Lower leg skin (tissue), 4 donors: ENCODE results near the gene STUM. TPM values are rescaled to one million over a fixed set of nuclear protein-coding genes. Genes with fewer than 3 reads are reported as not detected.
A peak's percentile ranks its signal among the peaks of the same experiment; 100 is the strongest.

Source experiments
- DNase-seq, 2 donors: peaks; one replicate each; pipeline ENCODE4 v3.0.0-alpha.2; 2019; ENCODE audit warnings: low spot score in 2 of 2
- H3K4me3 ChIP-seq: fragments of 200-600 bp; sonication (generic); 2 replicates; pipeline ENCODE4 v1.5.1; 2017; ENCODE audit warnings: mild to moderate bottlenecking, low read depth; ENCODE audit not compliant: poor library complexity, severe bottlenecking
- CTCF ChIP-seq, 3 donors: fragments of 450-650 bp; IDR thresholded peaks; one replicate each; pipeline ENCODE4 v1.5.1; 2016; ENCODE audit warnings: antibody characterized with exemption in 3 of 3, mild to moderate bottlenecking in 3 of 3, moderate library complexity in 2 of 3
- POLR2A ChIP-seq, 2 donors: fragments of 450-650 bp; IDR thresholded peaks; one replicate each; pipeline ENCODE4 v1.6.1; 2016 to 2017; ENCODE audit warnings: antibody characterized with exemption in 2 of 2, mild to moderate bottlenecking in 1 of 2, moderate library complexity in 1 of 2
- WGBS, 2 donors: methylation state at CpG; one replicate each; pipeline ENCODE4 v1.1.5; 2018; 5-methylcytosine and 5-hydroxymethylcytosine counted together
- intact Hi-C: fragments of 100-400 bp; cut with DNase I; formaldehyde crosslinking; loops from one replicate; pipeline ENCODE4 v1.15.0; 2023; ENCODE audit warnings: low total_unique reads
- total RNA-seq, 4 donors: library from RNA; depleted of rRNA; stranded (reverse); fragments of >200 nt; gene quantifications; one replicate each; pipeline ENCODE4 v1.1.0, GENCODE V29; 2016

STUM gene
- total RNA-seq, 4 donors from 2014 or later, result 1.0 to 6.6 (median 3.4) TPM

GRCh38 chr1:226640321-226641136 is 92.0 kb downstream of the STUM start:
- H3K4me3 ChIP-seq, result no peak overlapping the region
- intact Hi-C loops, result no loop called here
- TF ChIP-seq CTCF (IDR thresholded peaks at IDR 0.05) (no peak), POLR2A (IDR thresholded peaks at IDR 0.05) (no peak)
- DNase-seq, result no peak
- WGBS, 2 donors, result 86 to 88% methylated on average over 22 to 23 of the region's 23 CpGs

GRCh38 chr1:226641671-226642231 is 93.2 kb downstream of the STUM start:
- no peak for DNase-seq
- intact Hi-C loops, result no loop called here
- no peak overlapping the region for H3K4me3 ChIP-seq
- no peak for TF ChIP-seq CTCF (IDR thresholded peaks at IDR 0.05)
- TF ChIP-seq POLR2A (IDR thresholded peaks at IDR 0.05), result no peak
- 92 to 95% methylated on average over 23 of the region's 23 CpGs for WGBS, 2 donors

- 96 to 98% methylated on average over 7 to 8 of the region's 8 CpGs for WGBS, 2 donors
- no peak for DNase-seq
- intact Hi-C loops, result no loop called here
- TF ChIP-seq POLR2A (IDR thresholded peaks at IDR 0.05), result no peak
- no peak overlapping the region for H3K4me3 ChIP-seq
Measured at GRCh38 chr1:226642421-226642820, 93.9 kb downstream of the STUM start.

GRCh38 chr1:226643177-226643576 is 94.6 kb downstream of the STUM start:
- TF ChIP-seq POLR2A (IDR thresholded peaks at IDR 0.05), result no peak
- TF ChIP-seq CTCF (IDR thresholded peaks at IDR 0.05), result no peak
- intact Hi-C loops, result no loop called here
- DNase-seq, result no peak
- H3K4me3 ChIP-seq, result no peak overlapping the region
- WGBS, 2 donors, result 75 to 82% methylated on average over 9 of the region's 9 CpGs

GRCh38 chr1:226643611-226644540 is 95.3 kb downstream of the STUM start:
- TF ChIP-seq POLR2A (IDR thresholded peaks at IDR 0.05), result no peak
- H3K4me3 ChIP-seq, result no peak overlapping the region
- WGBS, 2 donors, result 79 to 83% methylated on average over 17 to 18 of the region's 18 CpGs
- intact Hi-C loops, result no loop called here
- peak in 1 of 2 donors; percentile 84 for DNase-seq

- intact Hi-C loops, result no loop called here
- TF ChIP-seq CTCF (IDR thresholded peaks at IDR 0.05) (no peak), POLR2A (IDR thresholded peaks at IDR 0.05) (no peak)
- 90 to 91% methylated on average over 10 of the region's 10 CpGs for WGBS, 2 donors
- peak in 1 of 2 donors; percentile 82 for DNase-seq
- no peak overlapping the region for H3K4me3 ChIP-seq
Measured at GRCh38 chr1:226644541-226645176, 96.1 kb downstream of the STUM start.
